DOHH2 (cell line): ENCODE results near the gene RABGAP1L.

Experiments used
- EZH2phosphoT487 ChIP-seq: fragments of 200-600 bp; sonication (generic); IDR thresholded peaks from 2 replicates; pipeline ENCODE4 v1.6.1; 2017; ENCODE audit warnings: borderline replicate concordance, mild to moderate bottlenecking, antibody characterized with exemption, low read length, moderate library complexity, mixed read lengths
- TF ChIP-seq, protein P1 (sequence below): fragments of 200-600 bp; sonication (generic); IDR thresholded peaks from one replicate; pipeline ENCODE4 v1.5.1; 2014; ENCODE audit warnings: antibody characterized with exemption, mild to moderate bottlenecking, low read depth, low read length; ENCODE audit not compliant: poor library complexity, severe bottlenecking

DNA sequence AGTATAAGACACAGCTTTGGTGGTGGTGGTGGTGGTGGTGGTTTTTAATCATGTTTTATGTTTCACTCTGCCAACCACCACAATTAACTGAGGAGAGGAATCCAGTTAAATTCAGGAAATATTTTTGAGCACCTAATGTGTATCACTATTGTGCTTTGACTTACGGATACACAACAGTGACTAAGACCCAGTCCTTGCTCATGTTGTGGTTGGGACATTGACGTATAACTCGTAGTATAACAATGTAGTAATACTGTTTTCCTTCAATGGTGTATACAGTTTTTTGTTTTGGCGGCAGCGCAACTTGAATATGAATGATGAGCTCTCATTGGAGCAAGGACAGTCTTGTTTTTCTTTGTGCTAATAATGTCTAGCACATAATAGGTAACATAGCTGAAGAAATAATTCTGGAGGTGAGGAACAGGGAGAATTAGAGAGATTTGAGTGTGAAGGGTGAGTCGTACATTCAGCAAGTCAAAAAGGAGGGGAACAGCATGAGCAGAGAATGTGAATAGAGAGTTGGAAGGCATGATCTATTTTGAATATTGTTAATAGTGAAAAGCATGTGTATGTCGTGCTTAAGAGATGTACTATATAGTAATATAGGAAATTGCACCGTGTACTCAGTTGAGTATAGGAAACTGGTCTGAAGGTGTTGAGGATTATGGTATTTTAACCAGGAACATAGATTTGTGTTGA is 845.9 kb downstream of the RABGAP1L start:
- TF ChIP-seq, protein P1, sequence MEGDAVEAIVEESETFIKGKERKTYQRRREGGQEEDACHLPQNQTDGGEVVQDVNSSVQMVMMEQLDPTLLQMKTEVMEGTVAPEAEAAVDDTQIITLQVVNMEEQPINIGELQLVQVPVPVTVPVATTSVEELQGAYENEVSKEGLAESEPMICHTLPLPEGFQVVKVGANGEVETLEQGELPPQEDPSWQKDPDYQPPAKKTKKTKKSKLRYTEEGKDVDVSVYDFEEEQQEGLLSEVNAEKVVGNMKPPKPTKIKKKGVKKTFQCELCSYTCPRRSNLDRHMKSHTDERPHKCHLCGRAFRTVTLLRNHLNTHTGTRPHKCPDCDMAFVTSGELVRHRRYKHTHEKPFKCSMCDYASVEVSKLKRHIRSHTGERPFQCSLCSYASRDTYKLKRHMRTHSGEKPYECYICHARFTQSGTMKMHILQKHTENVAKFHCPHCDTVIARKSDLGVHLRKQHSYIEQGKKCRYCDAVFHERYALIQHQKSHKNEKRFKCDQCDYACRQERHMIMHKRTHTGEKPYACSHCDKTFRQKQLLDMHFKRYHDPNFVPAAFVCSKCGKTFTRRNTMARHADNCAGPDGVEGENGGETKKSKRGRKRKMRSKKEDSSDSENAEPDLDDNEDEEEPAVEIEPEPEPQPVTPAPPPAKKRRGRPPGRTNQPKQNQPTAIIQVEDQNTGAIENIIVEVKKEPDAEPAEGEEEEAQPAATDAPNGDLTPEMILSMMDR, result no peak
- TF ChIP-seq EZH2phosphoT487, result no peak
